GM12892 (cell line): ENCODE data around the gene ICOS.

Experiments used
- POLR2A ChIP-seq: IDR thresholded peaks from 2 replicates; pipeline ENCODE4 v1.6.1; 2011; ENCODE audit warnings: low read depth, low read length, control low read depth
- POLR2AphosphoS5 ChIP-seq: IDR thresholded peaks from 2 replicates; pipeline ENCODE4 v1.6.1; 2011; ENCODE audit warnings: low read depth, low read length, control low read depth

DNA sequence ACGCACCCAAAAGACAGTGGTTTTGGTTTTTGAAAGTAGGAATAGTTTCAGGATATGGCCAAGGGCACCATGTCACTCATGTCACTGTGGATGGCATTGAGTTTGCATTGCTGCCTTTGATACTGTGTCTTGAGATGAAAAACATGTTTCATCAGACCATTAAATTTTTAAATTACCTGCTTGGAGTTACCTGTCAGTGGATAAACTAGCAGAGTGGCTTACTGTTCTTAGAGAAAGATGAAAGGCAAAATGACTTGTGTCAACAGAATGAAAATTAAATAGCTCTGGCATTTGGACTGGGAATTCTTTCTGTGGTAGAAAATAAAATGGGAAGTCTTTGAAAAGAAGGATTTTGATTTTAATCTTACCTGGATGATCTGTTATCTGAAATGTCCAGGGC lies 386 bp downstream of the ICOS start:
- TF ChIP-seq POLR2A (no peak), POLR2AphosphoS5 (no peak)
